Retinal pigment epithelial cell (primary cell): ENCODE measurements around the gene TDRD1.

ENCODE experiments used
- DNase-seq: peaks from one replicate; pipeline ENCODE4 v3.0.0-alpha.2; 2010; ENCODE audit warnings: low read depth
- H3K4me3 ChIP-seq: 2 replicates; pipeline ENCODE4 v1.5.1; 2011; ENCODE audit warnings: mild to moderate bottlenecking, low read length, control low read depth, moderate library complexity
- TF ChIP-seq, protein P1 (sequence below): conservative IDR thresholded peaks from 2 replicates; pipeline ENCODE4 v1.5.1; 2011; ENCODE audit warnings: low read depth, low read length, control low read depth, inconsistent platforms

Gene TDRD1

GRCh38 chr10:114174695-114175188 is 4.4 kb upstream of the TDRD1 start:
- peak overlapping the region; percentile 96 for H3K4me3 ChIP-seq
- DNase-seq: no peak
- TF ChIP-seq, protein P1, sequence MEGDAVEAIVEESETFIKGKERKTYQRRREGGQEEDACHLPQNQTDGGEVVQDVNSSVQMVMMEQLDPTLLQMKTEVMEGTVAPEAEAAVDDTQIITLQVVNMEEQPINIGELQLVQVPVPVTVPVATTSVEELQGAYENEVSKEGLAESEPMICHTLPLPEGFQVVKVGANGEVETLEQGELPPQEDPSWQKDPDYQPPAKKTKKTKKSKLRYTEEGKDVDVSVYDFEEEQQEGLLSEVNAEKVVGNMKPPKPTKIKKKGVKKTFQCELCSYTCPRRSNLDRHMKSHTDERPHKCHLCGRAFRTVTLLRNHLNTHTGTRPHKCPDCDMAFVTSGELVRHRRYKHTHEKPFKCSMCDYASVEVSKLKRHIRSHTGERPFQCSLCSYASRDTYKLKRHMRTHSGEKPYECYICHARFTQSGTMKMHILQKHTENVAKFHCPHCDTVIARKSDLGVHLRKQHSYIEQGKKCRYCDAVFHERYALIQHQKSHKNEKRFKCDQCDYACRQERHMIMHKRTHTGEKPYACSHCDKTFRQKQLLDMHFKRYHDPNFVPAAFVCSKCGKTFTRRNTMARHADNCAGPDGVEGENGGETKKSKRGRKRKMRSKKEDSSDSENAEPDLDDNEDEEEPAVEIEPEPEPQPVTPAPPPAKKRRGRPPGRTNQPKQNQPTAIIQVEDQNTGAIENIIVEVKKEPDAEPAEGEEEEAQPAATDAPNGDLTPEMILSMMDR: no peak

- H3K4me3 ChIP-seq: no peak overlapping the region
- no peak for DNase-seq
- TF ChIP-seq, protein P1: no peak
Observed at GRCh38 chr10:114175667-114176066, 3.5 kb upstream of the TDRD1 start.

DNA sequence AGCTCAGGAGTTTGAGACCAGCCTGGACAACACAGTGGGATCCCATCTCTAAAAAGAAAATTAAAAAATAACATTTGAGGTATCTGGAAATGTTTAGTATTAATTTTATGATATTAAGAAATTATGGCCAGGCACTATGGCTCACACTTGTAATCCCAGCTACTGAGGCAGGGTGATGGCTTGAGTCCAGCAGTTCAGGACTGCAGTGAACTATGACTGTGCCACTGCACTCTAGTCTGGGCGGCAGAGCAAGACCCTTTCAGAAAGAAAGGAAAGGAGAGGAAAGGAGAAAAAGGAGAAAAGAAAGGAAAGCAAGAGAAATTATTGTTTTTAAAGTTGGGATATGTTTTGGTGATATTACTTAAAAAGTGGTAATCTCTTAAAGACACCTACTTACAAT is 2.6 kb upstream of the TDRD1 start:
- no peak for DNase-seq
- no peak overlapping the region for H3K4me3 ChIP-seq
- TF ChIP-seq, protein P1: no peak

- H3K4me3 ChIP-seq: no peak overlapping the region
- TF ChIP-seq, protein P1: no peak
- no peak for DNase-seq
Observed at GRCh38 chr10:114179747-114180146, 594 bp downstream of the TDRD1 start.

GRCh38 chr10:114180937-114181336 is 1.8 kb downstream of the TDRD1 start:
- DNase-seq: no peak
- TF ChIP-seq, protein P1: no peak
- H3K4me3 ChIP-seq: no peak overlapping the region

- H3K4me3 ChIP-seq: no peak overlapping the region
- no peak for DNase-seq
- TF ChIP-seq, protein P1: no peak
Observed at GRCh38 chr10:114181971-114182370, 2.8 kb downstream of the TDRD1 start.

DNA sequence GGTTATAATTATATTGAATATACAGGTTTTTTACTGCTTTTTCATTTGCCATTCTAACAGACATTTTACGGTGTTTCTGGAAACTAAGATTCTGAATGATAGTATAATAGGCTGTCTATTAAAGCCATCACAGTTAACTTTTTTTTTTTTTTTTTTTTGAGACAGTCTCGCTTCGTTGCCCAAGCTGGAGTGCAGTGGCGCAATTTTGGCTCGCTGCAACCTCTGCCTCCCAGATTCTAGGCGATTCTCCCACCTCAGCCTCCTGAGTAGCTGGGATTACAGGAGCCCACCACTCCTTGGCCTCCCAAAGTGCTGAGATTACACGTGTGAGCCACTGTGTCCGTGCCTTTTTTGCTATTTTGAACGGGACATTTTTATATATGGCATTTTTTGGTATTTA is 4.4 kb downstream of the TDRD1 start:
- TF ChIP-seq, protein P1: no peak
- no peak for DNase-seq
- H3K4me3 ChIP-seq: no peak overlapping the region
